ENCODE results near the gene GTPBP8.

Gene GTPBP8

DNA sequence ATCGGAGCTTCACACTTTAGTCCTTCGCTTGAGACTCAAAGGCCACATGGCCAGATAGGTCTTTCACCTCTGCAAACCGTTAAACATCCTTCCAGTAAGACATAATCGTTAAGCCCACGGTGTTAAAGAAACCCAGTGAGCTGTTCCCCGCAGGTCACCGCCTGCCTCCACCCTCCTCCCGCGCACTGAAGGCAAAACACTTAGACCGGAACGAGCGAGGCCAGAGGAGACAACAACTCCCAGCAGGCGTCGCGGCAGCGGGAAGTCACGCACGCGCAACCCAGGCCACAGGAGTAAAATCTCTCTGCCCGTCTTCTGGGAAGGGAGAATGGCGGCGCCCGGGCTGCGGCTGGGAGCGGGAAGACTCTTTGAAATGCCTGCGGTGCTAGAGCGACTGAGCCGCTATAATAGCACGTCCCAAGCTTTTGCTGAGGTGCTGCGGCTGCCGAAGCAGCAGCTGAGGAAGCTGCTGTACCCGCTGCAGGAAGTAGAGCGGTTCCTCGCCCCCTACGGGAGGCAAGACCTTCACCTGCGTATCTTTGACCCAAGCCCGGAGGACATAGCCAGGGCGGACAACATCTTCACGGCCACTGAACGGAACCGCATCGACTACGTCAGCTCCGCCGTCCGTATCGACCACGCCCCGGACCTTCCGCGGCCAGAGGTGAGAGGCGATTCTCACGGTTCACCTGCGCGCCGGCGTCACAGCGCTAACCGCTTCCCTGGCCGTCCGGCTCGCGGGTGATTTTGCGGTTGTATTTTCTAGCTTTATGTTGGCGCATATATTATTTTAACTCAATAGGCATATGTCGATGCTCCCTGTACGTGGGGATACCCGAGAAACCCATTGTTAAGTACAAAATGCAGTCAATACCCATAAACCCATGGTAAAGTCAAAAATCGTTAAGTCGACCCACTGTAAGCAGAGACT is at the start of gene GTPBP8:
Gene GTPBP8, plus strand, starts transcription at position 313 of the 931 bp plus-strand sequence. Its CDS starts 16 bp downstream, at position 329.
- in situ Hi-C loops (cut with MboI; ENCODE audit: low sequenced_read_pairs, unreplicated experiment): loop anchor here (25.0 kb wide), 2 partner anchors 679 to 854 kb away; partner anchors contain the start of gene GCSAM
- TF ChIP-seq, protein P1, sequence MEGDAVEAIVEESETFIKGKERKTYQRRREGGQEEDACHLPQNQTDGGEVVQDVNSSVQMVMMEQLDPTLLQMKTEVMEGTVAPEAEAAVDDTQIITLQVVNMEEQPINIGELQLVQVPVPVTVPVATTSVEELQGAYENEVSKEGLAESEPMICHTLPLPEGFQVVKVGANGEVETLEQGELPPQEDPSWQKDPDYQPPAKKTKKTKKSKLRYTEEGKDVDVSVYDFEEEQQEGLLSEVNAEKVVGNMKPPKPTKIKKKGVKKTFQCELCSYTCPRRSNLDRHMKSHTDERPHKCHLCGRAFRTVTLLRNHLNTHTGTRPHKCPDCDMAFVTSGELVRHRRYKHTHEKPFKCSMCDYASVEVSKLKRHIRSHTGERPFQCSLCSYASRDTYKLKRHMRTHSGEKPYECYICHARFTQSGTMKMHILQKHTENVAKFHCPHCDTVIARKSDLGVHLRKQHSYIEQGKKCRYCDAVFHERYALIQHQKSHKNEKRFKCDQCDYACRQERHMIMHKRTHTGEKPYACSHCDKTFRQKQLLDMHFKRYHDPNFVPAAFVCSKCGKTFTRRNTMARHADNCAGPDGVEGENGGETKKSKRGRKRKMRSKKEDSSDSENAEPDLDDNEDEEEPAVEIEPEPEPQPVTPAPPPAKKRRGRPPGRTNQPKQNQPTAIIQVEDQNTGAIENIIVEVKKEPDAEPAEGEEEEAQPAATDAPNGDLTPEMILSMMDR (IDR thresholded peaks at IDR 0.05; ENCODE audit: borderline replicate concordance, control extremely low read depth, extremely low read depth, insufficient read depth, missing control alignments): no peak
- DNase-seq (ENCODE audit: low spot score): peak; percentile 86

DNA sequence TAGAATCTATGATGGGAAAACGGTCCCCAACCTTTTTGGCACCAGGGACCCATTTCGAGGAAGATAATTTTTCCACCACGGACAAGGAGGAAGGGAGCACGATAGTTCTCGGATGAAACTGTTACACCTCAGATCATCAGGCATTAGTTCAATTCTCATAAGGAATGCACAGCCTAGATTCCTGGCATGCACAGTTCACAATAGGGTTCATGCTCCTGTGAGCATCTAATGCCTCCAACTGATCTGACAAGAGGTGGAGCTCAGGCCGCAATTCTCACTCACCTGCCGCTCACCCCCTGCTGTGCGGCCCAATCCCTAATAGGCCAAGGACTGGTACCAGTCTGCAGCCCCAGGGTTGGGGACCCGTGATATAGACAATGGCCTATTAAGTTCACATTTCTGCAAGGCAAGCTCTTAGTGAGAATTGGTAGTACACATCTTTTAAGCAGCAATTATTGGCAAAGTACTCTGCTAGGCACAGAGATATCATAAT is 42.4 kb upstream of the GTPBP8 start:
- no peak for DNase-seq (ENCODE audit: low spot score)
- in situ Hi-C loops (cut with MboI; ENCODE audit: low sequenced_read_pairs, unreplicated experiment): no loop called here
- TF ChIP-seq, protein P1 (IDR thresholded peaks at IDR 0.05; ENCODE audit: borderline replicate concordance, control extremely low read depth, extremely low read depth, insufficient read depth, missing control alignments): no peak

DNA sequence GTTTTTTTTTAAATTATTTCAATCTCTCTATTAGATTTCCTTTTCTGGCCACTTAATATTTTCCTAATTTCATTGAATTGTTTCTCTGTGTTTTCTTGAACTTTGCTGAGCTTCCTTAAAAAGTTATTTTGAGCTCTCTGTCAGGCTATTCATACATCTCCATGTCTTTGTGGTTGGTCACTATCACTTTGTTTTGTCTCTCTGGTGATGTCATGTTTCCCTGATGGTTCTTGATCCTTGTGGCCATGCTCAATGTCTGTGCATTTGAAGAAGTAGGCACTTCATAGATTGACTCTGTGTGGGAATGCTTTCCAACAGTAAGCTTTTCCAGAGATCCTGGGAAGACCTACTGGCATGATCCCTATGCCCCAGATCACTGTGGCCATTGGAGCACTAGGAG is 34.4 kb upstream of the GTPBP8 start:
- TF ChIP-seq, protein P1 (IDR thresholded peaks at IDR 0.05; ENCODE audit: borderline replicate concordance, control extremely low read depth, extremely low read depth, insufficient read depth, missing control alignments): no peak
- no peak for DNase-seq (ENCODE audit: low spot score)
- in situ Hi-C loops (cut with MboI; ENCODE audit: low sequenced_read_pairs, unreplicated experiment): no loop called here

DNA sequence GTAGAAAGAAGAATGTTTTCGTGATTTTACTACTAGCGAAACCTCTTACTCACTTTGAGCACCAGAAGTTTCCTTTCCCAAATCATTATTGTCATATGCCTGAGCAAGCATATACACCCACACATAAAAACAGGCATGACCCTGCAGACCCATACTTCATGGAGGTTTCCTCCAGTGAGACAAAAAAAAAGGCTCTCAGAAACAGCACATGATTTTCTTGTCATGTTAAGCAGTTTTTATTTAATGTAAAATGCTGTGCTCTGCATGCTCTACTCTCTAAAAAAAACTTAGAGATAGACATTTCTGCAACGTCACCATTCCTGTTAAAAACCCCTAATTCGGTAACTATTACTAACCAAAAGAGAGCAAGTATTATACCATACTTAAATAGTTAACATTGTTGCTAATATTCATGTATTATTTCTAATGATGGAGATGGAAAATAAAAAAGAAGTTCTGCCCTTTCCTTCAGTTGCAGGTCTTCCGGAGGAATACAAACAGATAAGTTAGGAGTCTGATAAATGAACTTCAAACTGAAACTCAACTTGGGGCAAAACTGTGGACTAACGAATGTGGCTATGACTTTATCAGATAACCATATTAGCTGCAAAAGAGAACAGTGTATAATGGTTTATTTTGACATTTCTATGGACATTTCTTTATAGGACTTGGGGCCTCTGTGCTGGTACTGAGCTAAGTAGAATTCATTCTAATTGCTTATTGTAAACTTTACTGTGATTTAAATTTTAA is 31.8 kb upstream of the GTPBP8 start:
- in situ Hi-C loops (cut with MboI; ENCODE audit: low sequenced_read_pairs, unreplicated experiment): no loop called here
- TF ChIP-seq, protein P1 (IDR thresholded peaks at IDR 0.05; ENCODE audit: borderline replicate concordance, control extremely low read depth, extremely low read depth, insufficient read depth, missing control alignments): no peak
- no peak for DNase-seq (ENCODE audit: low spot score)

DNA sequence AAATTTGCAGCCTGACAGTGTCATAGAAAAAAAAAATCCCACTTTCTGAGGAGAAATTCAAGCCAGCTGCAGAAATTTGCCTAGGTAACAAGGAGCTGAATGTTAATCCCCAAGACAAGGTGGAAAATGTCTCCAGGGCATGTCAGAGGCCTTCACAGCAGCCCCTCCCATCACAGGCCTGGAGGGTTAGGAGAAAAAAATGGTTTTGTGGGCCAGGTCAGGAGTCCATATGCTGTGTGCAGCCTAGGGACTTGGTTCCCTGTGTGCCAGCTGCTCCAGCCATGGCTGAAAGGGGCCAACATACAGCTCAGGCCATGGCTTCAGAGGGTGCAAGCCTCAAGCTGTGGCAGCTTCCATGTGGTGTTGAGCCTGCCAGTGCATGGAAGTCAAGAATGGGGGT is 27.1 kb upstream of the GTPBP8 start:
- TF ChIP-seq, protein P1 (IDR thresholded peaks at IDR 0.05; ENCODE audit: borderline replicate concordance, control extremely low read depth, extremely low read depth, insufficient read depth, missing control alignments): no peak
- in situ Hi-C loops (cut with MboI; ENCODE audit: low sequenced_read_pairs, unreplicated experiment): no loop called here
- no peak for DNase-seq (ENCODE audit: low spot score)

DNA sequence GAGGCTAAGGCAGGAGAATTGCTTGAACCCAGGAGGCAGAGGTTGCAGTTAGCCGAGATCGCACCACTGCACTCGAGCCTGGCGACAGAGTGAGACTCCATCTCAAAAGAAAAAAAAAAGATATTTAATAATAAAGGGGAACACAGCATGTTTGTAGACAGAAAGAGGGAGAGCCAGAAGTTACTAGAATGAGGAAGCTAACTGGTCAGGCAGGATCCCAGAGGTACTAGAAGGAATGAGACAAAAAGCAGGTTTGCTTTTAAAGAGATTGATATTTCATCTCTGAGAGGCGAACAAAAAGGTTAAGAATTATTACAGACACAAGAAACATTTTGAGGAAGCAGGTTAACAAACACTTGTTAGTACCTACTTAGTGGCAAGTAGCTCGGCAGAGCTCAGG is 25.1 kb upstream of the GTPBP8 start:
- in situ Hi-C loops (cut with MboI; ENCODE audit: low sequenced_read_pairs, unreplicated experiment): no loop called here

More for the DNA sequence above, 25.1 kb upstream of the GTPBP8 start:
- TF ChIP-seq, protein P1 (IDR thresholded peaks at IDR 0.05; ENCODE audit: borderline replicate concordance, control extremely low read depth, extremely low read depth, insufficient read depth, missing control alignments): no peak
- no peak for DNase-seq (ENCODE audit: low spot score)
